ENCODE results near the gene STAC3.

GRCh38 chr12:57234233-57234570, 16.8 kb downstream of the STAC3 start:
- no peak for TF ChIP-seq CTCF (IDR thresholded peaks at IDR 0.05; ENCODE audit: low read depth, low read length, poor library complexity, severe bottlenecking)
- no peak for TF ChIP-seq EZH2phosphoT487 (IDR thresholded peaks at IDR 0.05; ENCODE audit: borderline replicate concordance, low read length)

All from DOHH2 (cell line).